ENCODE data around the gene AUTS2.

AUTS2 gene

GRCh38 chr7:70377957-70378356, 779.7 kb downstream of the AUTS2 start:
- FAIRE-seq (no peak), DNase-seq (ENCODE audit: insufficient read length, low spot score) (no peak)

GRCh38 chr7:70379210-70379609, 780.9 kb downstream of the AUTS2 start:
- DNase-seq (ENCODE audit: insufficient read length, low spot score) (no peak), FAIRE-seq (no peak)

- DNase-seq (ENCODE audit: insufficient read length, low spot score), result no peak
- FAIRE-seq, result no peak
These were observed 782.2 kb downstream of the AUTS2 start for GRCh38 chr7:70380421-70381015.

GRCh38 chr7:70383066-70383782, 784.9 kb downstream of the AUTS2 start:
- DNase-seq (ENCODE audit: insufficient read length, low spot score) (no peak), FAIRE-seq (no peak)

- FAIRE-seq (no peak), DNase-seq (ENCODE audit: insufficient read length, low spot score) (no peak)
These were observed 785.7 kb downstream of the AUTS2 start for GRCh38 chr7:70384024-70384423.

- no peak for FAIRE-seq
These were observed 786.6 kb downstream of the AUTS2 start for GRCh38 chr7:70384891-70385290.

GRCh38 chr7:70387217-70387616, 788.9 kb downstream of the AUTS2 start:
- DNase-seq (ENCODE audit: insufficient read length, low spot score) (no peak), FAIRE-seq (no peak)

More at GRCh38 chr7:70384891-70385290, 786.6 kb downstream of the AUTS2 start:
- no peak for DNase-seq (ENCODE audit: insufficient read length, low spot score)

- DNase-seq (ENCODE audit: insufficient read length, low spot score) (no peak), FAIRE-seq (no peak)
These were observed 791.4 kb downstream of the AUTS2 start for GRCh38 chr7:70389531-70390151.

GRCh38 chr7:70390251-70390650, 792.0 kb downstream of the AUTS2 start:
- DNase-seq (ENCODE audit: insufficient read length, low spot score), result no peak
- no peak for FAIRE-seq

- DNase-seq (ENCODE audit: insufficient read length, low spot score), result no peak
- no peak for FAIRE-seq
These were observed 794.1 kb downstream of the AUTS2 start for GRCh38 chr7:70392256-70392876.

- FAIRE-seq, result no peak
- no peak for DNase-seq (ENCODE audit: insufficient read length, low spot score)
These were observed 794.7 kb downstream of the AUTS2 start for GRCh38 chr7:70392877-70393435.

GRCh38 chr7:70393956-70394355, 795.7 kb downstream of the AUTS2 start:
- no peak for DNase-seq (ENCODE audit: insufficient read length, low spot score)
- FAIRE-seq, result no peak

- DNase-seq (ENCODE audit: insufficient read length, low spot score), result no peak
- FAIRE-seq, result no peak
These were observed 802.6 kb downstream of the AUTS2 start for GRCh38 chr7:70400829-70401380.

GRCh38 chr7:70402069-70402468, 803.8 kb downstream of the AUTS2 start:
- FAIRE-seq (no peak), DNase-seq (ENCODE audit: insufficient read length, low spot score) (no peak)

- DNase-seq (ENCODE audit: insufficient read length, low spot score) (no peak), FAIRE-seq (no peak)
These were observed 807.0 kb downstream of the AUTS2 start for GRCh38 chr7:70405241-70405640.

- DNase-seq (ENCODE audit: insufficient read length, low spot score) (no peak), FAIRE-seq (no peak)
These were observed 808.1 kb downstream of the AUTS2 start for GRCh38 chr7:70406186-70406949.

- FAIRE-seq, result no peak
These were observed 808.6 kb downstream of the AUTS2 start for GRCh38 chr7:70406950-70407209.

GRCh38 chr7:70408477-70408876, 810.2 kb downstream of the AUTS2 start:
- FAIRE-seq (no peak), DNase-seq (ENCODE audit: insufficient read length, low spot score) (no peak)

More at GRCh38 chr7:70406950-70407209, 808.6 kb downstream of the AUTS2 start:
- DNase-seq (ENCODE audit: insufficient read length, low spot score), result no peak

- FAIRE-seq (no peak), DNase-seq (ENCODE audit: insufficient read length, low spot score) (no peak)
These were observed 810.6 kb downstream of the AUTS2 start for GRCh38 chr7:70408891-70409290.

GRCh38 chr7:70410134-70410750, 812.0 kb downstream of the AUTS2 start:
- FAIRE-seq, result no peak
- DNase-seq (ENCODE audit: insufficient read length, low spot score), result no peak

All from GM19239 (cell line).